Duodenal mucosa (tissue), 2 donors: Measurements from ENCODE around the gene C1QTNF6.
A peak's percentile ranks its signal among the peaks of the same experiment; 100 is the strongest.
"Not testable (repeated sequence)": the region's sequence is repeated elsewhere in the genome, so short reads cannot be mapped to it uniquely, and the experiment has no call there.

ENCODE experiments used
- H3K27ac ChIP-seq: one replicate; pipeline ENCODE4 v1.7.0; 2013; ENCODE audit warnings: low read depth, low read length
- H3K27me3 ChIP-seq, 2 donors: one replicate each; pipeline ENCODE4 v1.7.0; 2013; ENCODE audit warnings: low read length in 2 of 2, control low read depth in 1 of 2; ENCODE audit not compliant: insufficient read depth in 2 of 2, control insufficient read depth in 1 of 2
- H3K36me3 ChIP-seq, 2 donors: one replicate each; pipeline ENCODE4 v1.7.0; 2013; ENCODE audit warnings: low read length in 2 of 2, control low read depth in 1 of 2; ENCODE audit not compliant: insufficient read depth in 2 of 2, control insufficient read depth in 1 of 2
- H3K4me1 ChIP-seq, 2 donors: one replicate each; pipeline ENCODE4 v1.7.0; 2013; ENCODE audit warnings: low read length in 2 of 2, control low read depth in 1 of 2; ENCODE audit not compliant: insufficient read depth in 2 of 2, control insufficient read depth in 1 of 2
- H3K4me3 ChIP-seq, 2 donors: one replicate each; pipeline ENCODE4 v1.7.0; 2013; ENCODE audit warnings: low read length in 2 of 2, low read depth in 1 of 2
- H3K9ac ChIP-seq, 2 donors: one replicate each; pipeline ENCODE4 v1.7.0; 2013; ENCODE audit warnings: low read length in 2 of 2, low read depth in 1 of 2
- H3K9me3 ChIP-seq, 2 donors: one replicate each; pipeline ENCODE4 v1.7.0; 2013; ENCODE audit warnings: low read length in 2 of 2, control low read depth in 1 of 2; ENCODE audit not compliant: control insufficient read depth in 1 of 2

Gene C1QTNF6

GRCh38 chr22:37206118-37206840 lies 18.2 kb upstream of the C1QTNF6 start:
- no peaks in the 10 kb centered on the region for H3K36me3 ChIP-seq
- no peaks in the 10 kb centered on the region for H3K4me1 ChIP-seq
- peaks cover 0 to 3% of the 10 kb centered on the region in 2 donors for H3K27me3 ChIP-seq
- no peak overlapping the region for H3K27ac ChIP-seq
- no peak overlapping the region for H3K4me3 ChIP-seq
- H3K9me3 ChIP-seq = no peaks in the 10 kb centered on the region
- H3K9ac ChIP-seq = no peak overlapping the region

GRCh38 chr22:37205046-37205445 lies 17.0 kb upstream of the C1QTNF6 start:
- no peak overlapping the region for H3K9ac ChIP-seq
- H3K36me3 ChIP-seq = no peaks in the 10 kb centered on the region
- no peak overlapping the region for H3K4me3 ChIP-seq
- H3K27ac ChIP-seq = no peak overlapping the region
- peaks cover 0 to under 1% of the 10 kb centered on the region in 2 donors for H3K4me1 ChIP-seq
- no peaks in the 10 kb centered on the region for H3K27me3 ChIP-seq
- no peaks in the 10 kb centered on the region for H3K9me3 ChIP-seq

- no peak overlapping the region for H3K9ac ChIP-seq
- no peaks in the 10 kb centered on the region for H3K36me3 ChIP-seq
- H3K27ac ChIP-seq = no peak overlapping the region
- peaks cover 6 to 7% of the 10 kb centered on the region in 2 donors for H3K4me1 ChIP-seq
- no peak overlapping the region for H3K4me3 ChIP-seq
- no peaks in the 10 kb centered on the region for H3K27me3 ChIP-seq
- no peaks in the 10 kb centered on the region for H3K9me3 ChIP-seq
Observed at GRCh38 chr22:37204045-37204655, 16.1 kb upstream of the C1QTNF6 start.

- Histone ChIP-seq H3K9ac (no peak overlapping the region), H3K4me1 (peaks cover 6 to 7% of the 10 kb centered on the region in 2 donors), H3K4me3 (no peak overlapping the region), H3K36me3 (no peaks in the 10 kb centered on the region), H3K27ac (no peak overlapping the region), H3K27me3 (no peaks in the 10 kb centered on the region), H3K9me3 (no peaks in the 10 kb centered on the region)
Observed at GRCh38 chr22:37203354-37204044, 15.5 kb upstream of the C1QTNF6 start.

GRCh38 chr22:37202716-37203115 lies 14.7 kb upstream of the C1QTNF6 start:
- Histone ChIP-seq H3K9me3 (no peaks in the 10 kb centered on the region), H3K27ac (no peak overlapping the region), H3K27me3 (no peaks in the 10 kb centered on the region), H3K9ac (no peak overlapping the region), H3K36me3 (no peaks in the 10 kb centered on the region), H3K4me3 (no peak overlapping the region), H3K4me1 (peaks cover 12% of the 10 kb centered on the region in 2 donors)

- Histone ChIP-seq H3K9ac (no peak overlapping the region), H3K27me3 (no peaks in the 10 kb centered on the region), H3K36me3 (no peaks in the 10 kb centered on the region), H3K4me1 (peaks cover 19% of the 10 kb centered on the region in 2 donors), H3K9me3 (no peaks in the 10 kb centered on the region), H3K4me3 (no peak overlapping the region), H3K27ac (no peak overlapping the region)
Observed at GRCh38 chr22:37202001-37202555, 14.0 kb upstream of the C1QTNF6 start.

- not testable (repeated sequence) for H3K27me3 ChIP-seq, H3K4me3 ChIP-seq, H3K36me3 ChIP-seq, H3K27ac ChIP-seq, H3K9ac ChIP-seq, H3K9me3 ChIP-seq
- H3K4me1 ChIP-seq = peaks cover 25% of the 10 kb centered on the region in 2 donors
Observed at GRCh38 chr22:37201443-37201820, 13.4 kb upstream of the C1QTNF6 start.

- Histone ChIP-seq H3K9me3 (no peaks in the 10 kb centered on the region), H3K4me3 (peak overlapping the region; percentile 46 to 63), H3K9ac (peak overlapping the region; percentile 79 to 94), H3K36me3 (no peaks in the 10 kb centered on the region), H3K27me3 (no peaks in the 10 kb centered on the region), H3K4me1 (peaks cover 27 to 31% of the 10 kb centered on the region in 2 donors), H3K27ac (peak overlapping the region; percentile 55)
Observed at GRCh38 chr22:37199760-37200108, 11.7 kb upstream of the C1QTNF6 start.

GRCh38 chr22:37199103-37199759 lies 11.2 kb upstream of the C1QTNF6 start:
- Histone ChIP-seq H3K27ac (peak overlapping the region; percentile 82), H3K4me3 (peak overlapping the region; percentile 74 to 86), H3K27me3 (no peaks in the 10 kb centered on the region), H3K9ac (peak overlapping the region; percentile 90 to 99), H3K4me1 (peaks cover 27 to 31% of the 10 kb centered on the region in 2 donors), H3K36me3 (no peaks in the 10 kb centered on the region), H3K9me3 (no peaks in the 10 kb centered on the region)
